ENCODE measurements around the gene DGAT2.

DGAT2 gene

DNA sequence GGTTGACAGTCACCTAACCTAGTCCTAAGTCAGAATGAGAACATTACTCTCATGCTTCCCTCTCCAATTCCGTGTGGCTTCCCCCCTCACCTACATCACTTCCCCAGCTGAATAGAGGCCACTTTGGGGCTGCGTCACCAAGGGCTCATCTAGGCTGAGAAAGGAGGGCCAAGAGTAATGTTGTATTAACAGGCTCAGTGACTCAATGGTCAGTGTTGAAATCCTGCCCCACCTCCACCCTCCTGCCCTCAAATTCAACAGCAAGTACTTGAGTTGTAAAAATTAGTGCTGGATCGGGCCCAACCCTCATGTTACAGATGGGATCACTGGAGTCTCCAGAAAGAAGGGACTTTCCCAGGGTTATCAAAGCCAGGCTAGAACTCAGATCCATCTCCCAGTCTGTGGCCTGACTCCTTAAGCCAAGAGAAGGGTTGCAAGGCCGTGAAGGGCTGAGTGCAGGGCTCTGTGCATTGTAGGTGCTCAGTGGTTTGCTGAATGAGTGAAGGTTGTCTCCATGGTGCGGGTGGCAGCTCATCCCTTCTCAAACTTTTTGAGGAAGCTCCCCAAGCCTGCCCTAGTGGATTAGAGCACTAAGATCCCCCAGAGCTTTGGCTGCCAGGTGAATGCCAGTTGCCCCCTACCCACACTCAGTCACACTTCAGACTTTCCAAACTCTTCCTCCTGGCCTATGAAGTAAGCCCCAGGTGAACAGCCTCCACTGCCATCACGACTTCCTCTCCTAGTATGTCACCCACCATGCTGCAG lies 3.2 kb downstream of the DGAT2 start:
- DNase-seq (ENCODE audit: low read depth) = peak; percentile 87
- TF ChIP-seq, protein P1, sequence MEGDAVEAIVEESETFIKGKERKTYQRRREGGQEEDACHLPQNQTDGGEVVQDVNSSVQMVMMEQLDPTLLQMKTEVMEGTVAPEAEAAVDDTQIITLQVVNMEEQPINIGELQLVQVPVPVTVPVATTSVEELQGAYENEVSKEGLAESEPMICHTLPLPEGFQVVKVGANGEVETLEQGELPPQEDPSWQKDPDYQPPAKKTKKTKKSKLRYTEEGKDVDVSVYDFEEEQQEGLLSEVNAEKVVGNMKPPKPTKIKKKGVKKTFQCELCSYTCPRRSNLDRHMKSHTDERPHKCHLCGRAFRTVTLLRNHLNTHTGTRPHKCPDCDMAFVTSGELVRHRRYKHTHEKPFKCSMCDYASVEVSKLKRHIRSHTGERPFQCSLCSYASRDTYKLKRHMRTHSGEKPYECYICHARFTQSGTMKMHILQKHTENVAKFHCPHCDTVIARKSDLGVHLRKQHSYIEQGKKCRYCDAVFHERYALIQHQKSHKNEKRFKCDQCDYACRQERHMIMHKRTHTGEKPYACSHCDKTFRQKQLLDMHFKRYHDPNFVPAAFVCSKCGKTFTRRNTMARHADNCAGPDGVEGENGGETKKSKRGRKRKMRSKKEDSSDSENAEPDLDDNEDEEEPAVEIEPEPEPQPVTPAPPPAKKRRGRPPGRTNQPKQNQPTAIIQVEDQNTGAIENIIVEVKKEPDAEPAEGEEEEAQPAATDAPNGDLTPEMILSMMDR (conservative IDR thresholded peaks at IDR 0.05; ENCODE audit: low read length) = no peak
- H3K4me3 ChIP-seq (ENCODE audit: low read length) = no peak overlapping the region

DNA sequence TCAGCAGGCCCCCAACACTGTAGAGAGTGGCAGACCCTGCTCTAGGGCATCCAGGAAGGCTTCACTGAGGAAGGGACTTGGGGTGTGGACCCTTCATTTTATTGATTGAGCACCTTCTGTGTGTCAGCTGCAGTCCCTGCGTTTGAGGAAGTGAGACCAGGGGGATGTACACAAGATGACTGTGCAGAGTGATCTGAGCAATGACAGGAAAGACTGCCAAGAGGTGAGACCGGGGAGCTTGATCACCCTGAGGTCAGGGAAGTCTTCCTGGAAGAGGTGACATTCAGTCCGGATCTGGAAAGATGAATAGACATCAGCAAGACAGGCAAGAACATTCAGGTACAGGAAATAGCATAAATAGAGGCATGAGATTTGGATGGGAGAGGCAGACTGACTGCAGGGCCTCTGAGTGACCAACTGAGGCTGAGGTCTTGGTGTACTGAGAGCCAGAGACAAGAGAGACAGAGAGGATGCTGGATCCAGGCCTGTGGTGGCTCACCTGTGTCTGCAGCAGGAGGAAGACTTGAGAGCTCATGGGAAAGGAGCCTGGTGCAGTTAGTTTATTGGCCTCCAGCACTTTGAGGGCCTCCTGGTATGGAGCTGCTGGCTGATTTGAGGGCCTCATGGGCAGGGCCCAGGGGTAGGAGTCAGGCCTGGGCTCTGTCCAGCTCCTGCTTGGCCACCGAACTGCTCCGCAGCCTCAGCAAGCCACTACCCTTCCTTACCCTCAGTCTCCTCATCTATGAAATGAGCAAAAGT lies 5.2 kb downstream of the DGAT2 start:
- DNase-seq (ENCODE audit: low read depth) = no peak
- TF ChIP-seq, protein P1 (conservative IDR thresholded peaks at IDR 0.05; ENCODE audit: low read length) = no peak

GRCh38 chr11:75775056-75775455 lies 6.5 kb downstream of the DGAT2 start:
- no peak overlapping the region for H3K4me3 ChIP-seq (ENCODE audit: low read length)
- DNase-seq (ENCODE audit: low read depth) = no peak
- TF ChIP-seq, protein P1 (conservative IDR thresholded peaks at IDR 0.05; ENCODE audit: low read length) = no peak

More for the DNA sequence above, 5.2 kb downstream of the DGAT2 start:
- no peak overlapping the region for H3K4me3 ChIP-seq (ENCODE audit: low read length)

DNA sequence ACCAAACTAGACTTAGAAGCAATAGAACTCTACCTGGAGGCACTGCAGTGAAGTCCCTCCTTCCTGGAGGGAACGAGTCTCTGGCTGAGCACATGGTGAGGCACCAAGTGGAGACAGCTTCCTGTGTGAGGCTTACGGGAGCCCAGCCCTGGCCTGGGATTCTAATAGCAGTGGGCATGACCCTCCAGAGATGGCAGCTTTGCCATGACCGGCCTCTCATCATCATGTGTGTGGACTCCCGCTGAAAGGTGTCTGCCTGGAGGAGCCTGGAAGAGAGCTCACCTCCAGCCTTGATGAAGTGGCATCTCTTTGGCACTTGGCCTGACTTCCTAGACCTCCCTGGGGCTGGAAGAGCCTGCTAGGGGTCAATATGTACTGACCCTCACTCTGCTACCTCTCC lies 8.0 kb downstream of the DGAT2 start:
- no peak overlapping the region for H3K4me3 ChIP-seq (ENCODE audit: low read length)
- DNase-seq (ENCODE audit: low read depth) = no peak
- TF ChIP-seq, protein P1 (conservative IDR thresholded peaks at IDR 0.05; ENCODE audit: low read length) = no peak

DNA sequence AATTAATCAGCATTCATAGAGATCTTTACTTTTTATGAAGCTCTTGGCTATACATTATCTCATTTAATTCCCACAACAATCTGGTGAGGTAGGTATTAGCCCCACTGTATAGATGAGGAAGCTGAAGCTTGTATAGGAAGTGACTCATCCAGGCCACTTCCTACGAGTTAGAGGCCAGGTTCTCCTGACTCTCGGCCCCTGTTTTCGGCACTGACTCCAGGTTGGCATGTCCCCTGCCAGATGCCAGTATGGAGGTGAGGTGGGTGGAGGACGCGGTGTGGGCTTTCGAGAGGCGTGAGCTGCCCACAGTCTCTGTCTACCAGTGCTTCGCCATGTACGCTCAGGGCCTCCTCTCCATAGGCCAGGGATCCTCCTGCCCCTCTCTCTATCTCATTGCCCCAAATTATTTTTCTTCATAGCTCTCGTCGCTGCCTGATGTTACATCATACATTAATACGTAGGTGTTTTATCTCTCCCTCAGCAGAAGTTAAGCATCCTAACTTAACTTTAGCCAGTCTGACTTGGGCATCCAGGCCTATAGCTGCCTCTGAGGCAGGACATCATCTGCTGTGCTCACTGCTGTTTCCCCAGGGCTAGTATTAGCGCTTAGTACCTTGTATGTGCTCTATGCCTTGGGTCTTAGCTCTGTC lies 9.0 kb downstream of the DGAT2 start:
- no peak overlapping the region for H3K4me3 ChIP-seq (ENCODE audit: low read length)
- TF ChIP-seq, protein P1 (conservative IDR thresholded peaks at IDR 0.05; ENCODE audit: low read length) = no peak
- DNase-seq (ENCODE audit: low read depth) = no peak

DNA sequence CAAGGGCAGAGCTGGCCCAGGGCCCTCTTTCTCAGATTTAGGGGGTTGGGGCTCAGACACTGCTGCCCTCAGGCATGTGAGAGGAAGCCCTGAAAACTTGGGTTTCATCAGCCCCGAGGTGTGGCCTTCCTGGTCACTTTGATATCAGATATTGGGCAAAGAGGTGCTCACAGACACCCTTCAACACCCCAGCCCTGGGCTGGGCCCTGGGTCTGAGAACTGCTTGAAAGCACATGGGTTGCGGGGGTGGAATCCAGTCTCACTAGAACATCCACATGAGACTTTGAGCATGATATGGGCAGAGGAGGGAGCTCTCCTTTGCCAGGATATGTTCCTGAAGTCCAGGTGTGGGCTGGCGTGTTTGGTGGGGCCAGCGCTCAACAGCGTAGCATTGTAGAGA lies 10.4 kb downstream of the DGAT2 start:
- TF ChIP-seq, protein P1 (conservative IDR thresholded peaks at IDR 0.05; ENCODE audit: low read length) = no peak
- no peak overlapping the region for H3K4me3 ChIP-seq (ENCODE audit: low read length)
- no peak for DNase-seq (ENCODE audit: low read depth)

Data from AG10803 (cell line).